Esophagus muscularis mucosa (tissue), 3 donors: ENCODE data around the gene EP400.

Experiments
- EP300 ChIP-seq: sonication (generic); formaldehyde crosslinking; IDR thresholded peaks from one replicate; pipeline ENCODE4 v1.6.1; 2017; ENCODE audit warnings: antibody characterized with exemption
- TF ChIP-seq, protein P1 (sequence below), 3 experiments: fragments of 200-600 bp in 2 of 3; fragments of 450-650 bp in 1 of 3; sonication (generic) in 2 of 3; IDR thresholded peaks; one replicate each; pipeline ENCODE4 v1.5.1; 2017 to 2019; ENCODE audit warnings: antibody characterized with exemption in 3 of 3, mild to moderate bottlenecking in 2 of 3, moderate library complexity in 1 of 3

DNA sequence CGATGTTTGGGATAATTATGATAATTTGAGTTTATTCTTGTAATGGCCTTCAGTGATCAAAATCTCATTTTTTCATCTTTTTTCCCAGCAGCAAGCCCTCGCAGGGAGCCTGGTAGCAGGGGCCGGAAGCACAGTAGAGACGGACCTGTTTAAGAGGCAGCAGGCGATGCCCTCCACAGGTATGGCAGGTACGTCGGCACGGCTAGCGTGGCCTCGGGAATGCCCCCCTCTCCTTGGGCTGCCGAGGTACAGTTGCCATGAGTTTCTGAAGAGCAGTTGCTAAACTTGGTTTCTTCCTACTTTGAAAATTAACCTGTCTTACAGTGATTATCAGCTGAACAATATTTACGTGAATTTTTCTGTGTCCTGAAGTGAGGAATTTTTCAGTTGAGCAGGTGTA is 29.9 kb downstream of the EP400 start:
- no peak for TF ChIP-seq EP300
- TF ChIP-seq, protein P1, sequence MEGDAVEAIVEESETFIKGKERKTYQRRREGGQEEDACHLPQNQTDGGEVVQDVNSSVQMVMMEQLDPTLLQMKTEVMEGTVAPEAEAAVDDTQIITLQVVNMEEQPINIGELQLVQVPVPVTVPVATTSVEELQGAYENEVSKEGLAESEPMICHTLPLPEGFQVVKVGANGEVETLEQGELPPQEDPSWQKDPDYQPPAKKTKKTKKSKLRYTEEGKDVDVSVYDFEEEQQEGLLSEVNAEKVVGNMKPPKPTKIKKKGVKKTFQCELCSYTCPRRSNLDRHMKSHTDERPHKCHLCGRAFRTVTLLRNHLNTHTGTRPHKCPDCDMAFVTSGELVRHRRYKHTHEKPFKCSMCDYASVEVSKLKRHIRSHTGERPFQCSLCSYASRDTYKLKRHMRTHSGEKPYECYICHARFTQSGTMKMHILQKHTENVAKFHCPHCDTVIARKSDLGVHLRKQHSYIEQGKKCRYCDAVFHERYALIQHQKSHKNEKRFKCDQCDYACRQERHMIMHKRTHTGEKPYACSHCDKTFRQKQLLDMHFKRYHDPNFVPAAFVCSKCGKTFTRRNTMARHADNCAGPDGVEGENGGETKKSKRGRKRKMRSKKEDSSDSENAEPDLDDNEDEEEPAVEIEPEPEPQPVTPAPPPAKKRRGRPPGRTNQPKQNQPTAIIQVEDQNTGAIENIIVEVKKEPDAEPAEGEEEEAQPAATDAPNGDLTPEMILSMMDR (IDR thresholded peaks at IDR 0.05) = no peak
